Measurements from ENCODE around the gene AQP1.

The AQP1 gene

GRCh38 chr7:30920021-30920583, 8.4 kb downstream of the AQP1 start:
- no peak for ATAC-seq
- Mint-ChIP-seq H3K27ac (no peak overlapping the region), H3K4me3 (no peak overlapping the region), H3K36me3 (no peaks in the 10 kb centered on the region), H3K9me3 (no peaks in the 10 kb centered on the region), H3K27me3 (peaks cover 4% of the 10 kb centered on the region), H3K4me1 (no peaks in the 10 kb centered on the region)

GRCh38 chr7:30920584-30921539, 9.2 kb downstream of the AQP1 start:
- Mint-ChIP-seq H3K36me3 (no peaks in the 10 kb centered on the region), H3K4me3 (no peak overlapping the region), H3K27ac (no peak overlapping the region), H3K27me3 (no peaks in the 10 kb centered on the region), H3K4me1 (no peaks in the 10 kb centered on the region), H3K9me3 (no peaks in the 10 kb centered on the region)
- ATAC-seq = no peak

GRCh38 chr7:30921540-30922401, 10.1 kb downstream of the AQP1 start:
- H3K27ac Mint-ChIP-seq = no peak overlapping the region
- no peak for ATAC-seq
- H3K4me1 Mint-ChIP-seq = no peaks in the 10 kb centered on the region
- no peaks in the 10 kb centered on the region for H3K27me3 Mint-ChIP-seq
- H3K36me3 Mint-ChIP-seq = no peaks in the 10 kb centered on the region
- peaks cover 4% of the 10 kb centered on the region for H3K9me3 Mint-ChIP-seq
- H3K4me3 Mint-ChIP-seq = no peak overlapping the region

GRCh38 chr7:30922596-30922995, 10.9 kb downstream of the AQP1 start:
- H3K4me3 Mint-ChIP-seq = no peak overlapping the region
- H3K9me3 Mint-ChIP-seq = peaks cover 8% of the 10 kb centered on the region
- H3K36me3 Mint-ChIP-seq = no peaks in the 10 kb centered on the region
- no peaks in the 10 kb centered on the region for H3K27me3 Mint-ChIP-seq
- H3K4me1 Mint-ChIP-seq = no peaks in the 10 kb centered on the region
- H3K27ac Mint-ChIP-seq = no peak overlapping the region
- ATAC-seq = no peak

GRCh38 chr7:30923009-30923773, 11.5 kb downstream of the AQP1 start:
- Mint-ChIP-seq H3K27ac (no peak overlapping the region), H3K27me3 (no peaks in the 10 kb centered on the region), H3K9me3 (peaks cover 8% of the 10 kb centered on the region), H3K4me3 (no peak overlapping the region), H3K4me1 (no peaks in the 10 kb centered on the region), H3K36me3 (no peaks in the 10 kb centered on the region)
- no peak for ATAC-seq

DNA sequence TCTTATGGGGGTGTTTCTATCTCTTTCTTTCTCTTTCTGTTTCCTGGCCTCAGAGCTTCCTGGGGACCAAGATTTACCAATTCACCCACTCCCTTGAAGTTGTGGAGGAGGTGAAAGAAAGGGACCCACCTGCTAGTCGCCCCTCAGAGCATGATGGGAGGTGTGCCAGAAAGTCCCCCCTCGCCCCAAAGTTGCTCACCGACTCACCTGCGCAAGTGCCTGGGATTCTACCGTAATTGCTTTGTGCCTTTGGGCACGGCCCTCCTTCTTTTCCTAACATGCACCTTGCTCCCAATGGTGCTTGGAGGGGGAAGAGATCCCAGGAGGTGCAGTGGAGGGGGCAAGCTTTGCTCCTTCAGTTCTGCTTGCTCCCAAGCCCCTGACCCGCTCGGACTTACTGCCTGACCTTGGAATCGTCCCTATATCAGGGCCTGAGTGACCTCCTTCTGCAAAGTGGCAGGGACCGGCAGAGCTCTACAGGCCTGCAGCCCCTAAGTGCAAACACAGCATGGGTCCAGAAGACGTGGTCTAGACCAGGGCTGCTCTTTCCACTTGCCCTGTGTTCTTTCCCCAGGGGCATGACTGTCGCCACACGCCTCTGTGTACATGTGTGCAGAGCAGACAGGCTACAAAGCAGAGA, 12.2 kb downstream of the AQP1 start:
- Mint-ChIP-seq H3K36me3 (no peaks in the 10 kb centered on the region), H3K4me3 (no peak overlapping the region), H3K27ac (no peak overlapping the region), H3K4me1 (no peaks in the 10 kb centered on the region), H3K9me3 (peaks cover 8% of the 10 kb centered on the region), H3K27me3 (no peaks in the 10 kb centered on the region)
- peak; percentile 2 for ATAC-seq

DNA sequence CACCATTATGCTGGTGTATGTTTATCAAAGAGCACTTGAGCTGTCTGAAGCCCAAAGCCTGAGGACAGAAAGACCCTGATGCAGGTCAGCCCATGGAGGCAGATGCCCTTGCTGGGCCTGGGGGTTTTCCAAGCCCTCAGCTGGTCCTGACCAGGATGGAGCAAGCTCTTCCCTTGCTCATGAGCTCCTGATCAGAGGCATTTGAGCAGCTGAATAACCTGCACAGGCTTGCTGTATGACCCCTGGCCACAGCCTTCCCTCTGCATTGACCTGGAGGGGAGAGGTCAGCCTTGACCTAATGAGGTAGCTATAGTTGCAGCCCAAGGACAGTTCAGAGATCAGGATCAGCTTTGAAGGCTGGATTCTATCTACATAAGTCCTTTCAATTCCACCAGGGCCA, 13.0 kb downstream of the AQP1 start:
- no peaks in the 10 kb centered on the region for H3K36me3 Mint-ChIP-seq
- H3K27me3 Mint-ChIP-seq = no peaks in the 10 kb centered on the region
- H3K27ac Mint-ChIP-seq = no peak overlapping the region
- H3K4me3 Mint-ChIP-seq = no peak overlapping the region
- ATAC-seq = no peak
- H3K4me1 Mint-ChIP-seq = no peaks in the 10 kb centered on the region
- H3K9me3 Mint-ChIP-seq = peaks cover 8% of the 10 kb centered on the region

- no peak overlapping the region for H3K27ac Mint-ChIP-seq
- no peak overlapping the region for H3K4me3 Mint-ChIP-seq
- ATAC-seq = no peak
- no peaks in the 10 kb centered on the region for H3K4me1 Mint-ChIP-seq
- peaks cover 8% of the 10 kb centered on the region for H3K9me3 Mint-ChIP-seq
- H3K27me3 Mint-ChIP-seq = no peaks in the 10 kb centered on the region
- no peaks in the 10 kb centered on the region for H3K36me3 Mint-ChIP-seq
These were observed 13.5 kb downstream of the AQP1 start for GRCh38 chr7:30925117-30925516.

DNA sequence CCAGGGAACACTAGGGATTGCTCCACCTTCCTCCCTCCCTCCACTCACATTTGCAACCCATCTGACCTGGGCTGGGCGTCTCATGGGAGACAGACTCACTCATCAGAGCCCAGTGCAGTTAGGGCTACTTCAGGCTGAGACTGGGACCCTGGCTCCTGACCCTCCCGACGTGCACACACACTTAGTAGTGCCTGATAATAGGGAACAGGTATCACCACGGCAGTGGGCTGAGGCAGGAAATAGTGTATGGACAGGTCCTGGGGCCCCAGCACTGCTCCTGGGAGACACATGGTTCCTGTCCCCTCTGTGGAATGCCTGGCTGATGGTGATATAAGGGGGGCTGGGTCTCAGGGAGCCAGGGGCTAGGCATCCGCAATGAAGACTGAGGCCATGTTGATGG, 14.3 kb downstream of the AQP1 start:
- no peaks in the 10 kb centered on the region for H3K36me3 Mint-ChIP-seq
- H3K9me3 Mint-ChIP-seq = peaks cover 8% of the 10 kb centered on the region
- no peak for ATAC-seq
- no peaks in the 10 kb centered on the region for H3K27me3 Mint-ChIP-seq
- no peaks in the 10 kb centered on the region for H3K4me1 Mint-ChIP-seq
- H3K4me3 Mint-ChIP-seq = no peak overlapping the region
- H3K27ac Mint-ChIP-seq = no peak overlapping the region

- Mint-ChIP-seq H3K36me3 (no peaks in the 10 kb centered on the region), H3K4me1 (no peaks in the 10 kb centered on the region), H3K27me3 (no peaks in the 10 kb centered on the region), H3K9me3 (peaks cover 8% of the 10 kb centered on the region), H3K4me3 (no peak overlapping the region), H3K27ac (no peak overlapping the region)
- ATAC-seq = no peak
These were observed 14.7 kb downstream of the AQP1 start for GRCh38 chr7:30926313-30926712.

DNA sequence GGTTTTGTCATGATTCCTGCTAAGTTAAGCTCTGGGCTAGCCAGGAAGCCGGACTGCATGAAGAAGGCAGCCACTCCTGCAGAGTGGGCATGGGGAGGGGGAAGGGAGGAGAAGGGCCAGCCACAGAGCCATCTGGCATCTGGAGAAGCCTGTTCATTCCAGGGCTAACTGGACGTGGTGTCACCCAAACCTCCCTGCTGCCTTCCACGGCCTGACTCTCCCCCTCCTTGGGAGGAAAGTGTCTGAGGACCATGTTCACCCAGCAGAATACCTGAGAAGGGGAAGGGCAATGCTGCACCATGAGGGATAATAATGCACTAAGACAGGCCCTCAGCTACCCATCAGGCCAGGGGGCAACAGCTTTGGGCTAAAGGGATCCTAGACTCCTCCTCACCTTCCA, 15.4 kb downstream of the AQP1 start:
- Mint-ChIP-seq H3K27me3 (no peaks in the 10 kb centered on the region), H3K36me3 (no peaks in the 10 kb centered on the region), H3K4me1 (no peaks in the 10 kb centered on the region), H3K4me3 (no peak overlapping the region), H3K27ac (no peak overlapping the region), H3K9me3 (peaks cover 8% of the 10 kb centered on the region)
- no peak for ATAC-seq

GRCh38 chr7:30927559-30927958, 15.9 kb downstream of the AQP1 start:
- H3K27ac Mint-ChIP-seq = no peak overlapping the region
- no peak for ATAC-seq
- H3K36me3 Mint-ChIP-seq = no peaks in the 10 kb centered on the region
- peaks cover 8% of the 10 kb centered on the region for H3K9me3 Mint-ChIP-seq
- no peaks in the 10 kb centered on the region for H3K4me1 Mint-ChIP-seq
- no peak overlapping the region for H3K4me3 Mint-ChIP-seq
- H3K27me3 Mint-ChIP-seq = no peaks in the 10 kb centered on the region

DNA sequence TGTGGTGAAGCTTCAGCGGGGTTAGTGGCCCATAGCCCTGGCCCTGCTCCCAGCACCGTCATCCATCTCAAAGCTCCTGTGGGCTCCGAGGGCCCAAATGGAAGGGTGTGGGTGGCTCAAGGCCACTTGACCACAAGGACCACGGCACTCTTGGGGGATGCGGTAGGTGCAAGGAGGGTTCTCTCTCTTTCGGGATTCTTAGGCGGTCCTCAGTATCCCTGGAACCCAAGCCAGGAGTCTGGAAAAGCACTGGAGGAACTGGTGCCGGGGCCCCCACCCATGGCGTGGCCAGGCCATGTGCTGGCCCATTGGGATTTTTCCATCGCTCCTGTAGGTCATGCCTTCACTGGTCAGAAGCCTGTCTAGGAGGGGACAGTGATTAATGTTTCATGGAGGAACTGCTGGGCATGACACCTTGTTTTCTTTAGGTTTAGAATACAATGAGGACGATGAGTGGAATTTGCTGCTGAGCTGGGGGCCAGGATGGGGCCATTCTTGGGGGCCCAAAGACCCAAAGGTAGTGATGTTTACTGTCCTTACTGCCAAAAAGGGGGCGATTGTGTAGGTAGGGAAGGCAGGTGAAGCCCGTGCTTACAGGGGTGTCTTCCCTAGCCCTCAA, 16.7 kb downstream of the AQP1 start:
- no peak overlapping the region for H3K27ac Mint-ChIP-seq
- no peaks in the 10 kb centered on the region for H3K4me1 Mint-ChIP-seq
- H3K9me3 Mint-ChIP-seq = peaks cover 8% of the 10 kb centered on the region
- H3K36me3 Mint-ChIP-seq = no peaks in the 10 kb centered on the region
- H3K27me3 Mint-ChIP-seq = no peaks in the 10 kb centered on the region
- H3K4me3 Mint-ChIP-seq = no peak overlapping the region
- no peak for ATAC-seq

DNA sequence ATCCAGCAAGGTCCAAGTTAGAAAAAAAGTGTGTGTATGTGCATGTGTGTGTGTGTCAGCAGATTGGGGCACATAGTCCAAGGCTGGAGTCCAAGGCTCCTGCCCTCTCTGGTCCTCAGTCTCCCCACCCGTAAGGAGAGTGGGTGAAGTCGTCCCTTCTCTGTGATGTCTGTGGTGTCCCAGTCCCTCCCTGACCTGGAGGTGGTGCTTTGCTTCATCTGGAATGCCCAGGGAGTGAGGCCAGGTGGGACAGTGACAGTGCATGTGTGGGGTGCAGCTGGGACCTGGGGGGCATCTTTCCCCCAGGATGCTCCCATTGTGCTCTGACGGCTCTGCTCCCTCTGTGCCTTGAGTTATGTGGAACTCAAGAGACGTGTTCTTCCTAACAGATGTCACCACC, 18.0 kb downstream of the AQP1 start:
- ATAC-seq = no peak
- Mint-ChIP-seq H3K4me3 (no peak overlapping the region), H3K27ac (no peak overlapping the region), H3K36me3 (no peaks in the 10 kb centered on the region), H3K9me3 (peaks cover 8% of the 10 kb centered on the region), H3K27me3 (no peaks in the 10 kb centered on the region), H3K4me1 (no peaks in the 10 kb centered on the region)

Measured in stimulated activated memory B cell treated with anti-CD40 and anti-IgM and Interleukin-4, amounts not matched to agents 10 μg/mL and 1 μg/mL and 100 μg/mL, for 72 hours (primary cell).